Fibroblast of lung (primary cell): Measurements from ENCODE around the gene PLA2G2A. TPM values are rescaled to one million over a fixed set of nuclear protein-coding genes. Genes with fewer than 3 reads are reported as not detected.
"Not testable (repeated sequence)": the region's sequence is repeated elsewhere in the genome, so short reads cannot be mapped to it uniquely, and the experiment has no call there.

Experiments
- DNase-seq, 2 donors: peaks; one replicate each; pipeline versions ENCODE4 v3.0.0 to v3.0.0-alpha.2; 2010; ENCODE audit warnings: low read depth in 2 of 2
- H2AFZ ChIP-seq: 2 replicates; pipeline ENCODE4 v1.5.1; 2012; ENCODE audit warnings: low read length, control low read depth, inconsistent platforms
- H3K27ac ChIP-seq: 2 replicates; pipeline ENCODE4 v1.5.1; 2011; ENCODE audit warnings: low read length, control low read depth; ENCODE audit not compliant: insufficient read depth
- H3K27me3 ChIP-seq: 2 replicates; pipeline ENCODE4 v1.5.1; 2011; ENCODE audit warnings: mild to moderate bottlenecking, low read length; ENCODE audit not compliant: control insufficient read depth, insufficient read depth
- H3K36me3 ChIP-seq: 2 replicates; pipeline ENCODE4 v1.5.1; 2011; ENCODE audit warnings: low read length; ENCODE audit not compliant: control insufficient read depth, insufficient read depth
- H3K4me1 ChIP-seq: 2 replicates; pipeline ENCODE4 v1.5.1; 2011; ENCODE audit warnings: low read length; ENCODE audit not compliant: control insufficient read depth, insufficient read depth; ENCODE audit errors: extremely low read depth
- H3K4me2 ChIP-seq: 2 replicates; pipeline ENCODE4 v1.5.1; 2011; ENCODE audit warnings: low read length, control low read depth; ENCODE audit not compliant: insufficient read depth; ENCODE audit errors: extremely low read depth
- H3K4me3 ChIP-seq, 4 experiments: fragments of 200-600 bp in 1 of 4; sonication (generic) in 1 of 4; replicated peaks in 1 of 4; 2 replicates each; pipeline ENCODE4 v1.5.1; 2011 to 2016; ENCODE audit warnings: low read length in 4 of 4, low read depth in 3 of 4, mild to moderate bottlenecking in 3 of 4, control low read depth in 2 of 4, inconsistent platforms in 1 of 4, mixed read lengths in 1 of 4; ENCODE audit not compliant: insufficient read depth in 1 of 4; ENCODE audit errors: control extremely low read depth in 1 of 4
- H3K79me2 ChIP-seq: 2 replicates; pipeline ENCODE4 v1.5.1; 2012; ENCODE audit warnings: mild to moderate bottlenecking, low read length, inconsistent platforms; ENCODE audit not compliant: control insufficient read depth, insufficient read depth
- H3K9ac ChIP-seq: 2 replicates; pipeline ENCODE4 v1.5.1; 2011; ENCODE audit warnings: mild to moderate bottlenecking, low read length, control low read depth; ENCODE audit not compliant: insufficient read depth
- H3K9me3 ChIP-seq: 2 replicates; pipeline ENCODE4 v1.5.1; 2012; ENCODE audit warnings: low read depth, low read length; ENCODE audit not compliant: control insufficient read depth, insufficient read depth
- H4K20me1 ChIP-seq: 2 replicates; pipeline ENCODE4 v1.5.1; 2011; ENCODE audit warnings: low read length; ENCODE audit not compliant: control insufficient read depth, insufficient read depth; ENCODE audit errors: extremely low read depth
- EZH2 ChIP-seq: IDR thresholded peaks from 2 replicates; pipeline ENCODE4 v1.5.1; 2012; ENCODE audit warnings: low read length, control low read depth, mild to moderate bottlenecking; ENCODE audit errors: missing control alignments
- polyA plus RNA-seq, 2 donors: library from polyadenylated mRNA; depleted of rRNA in 1 of 2; stranded (reverse) in 1 of 2; unstranded in 1 of 2; fragments of >200 nt; gene quantifications; 2 replicates each; pipeline ENCODE4 v1.2.1, GENCODE V29; 2011 to 2012; ENCODE audit warnings: missing spikeins in 1 of 2
- total RNA-seq: library from RNA; depleted of rRNA; stranded (reverse); fragments of >200 nt; gene quantifications from 2 replicates; pipeline ENCODE4 v1.2.1, GENCODE V29; 2014
- TF ChIP-seq, protein P1 (sequence below), 2 donors: IDR thresholded peaks in 1 of 2; conservative IDR thresholded peaks in 1 of 2; 1 replicate in 1 of 2; 2 replicates in 1 of 2; pipeline ENCODE4 v1.5.1; 2011 to 2012; ENCODE audit warnings: low read length in 2 of 2, control low read depth in 1 of 2, inconsistent platforms in 1 of 2, low read depth in 1 of 2, mild to moderate bottlenecking in 1 of 2

Gene PLA2G2A
- total and polyA plus RNA-seq, 2 donors (not counting 1 experiment from before 2014, with no cell fraction given): not detected

DNA sequence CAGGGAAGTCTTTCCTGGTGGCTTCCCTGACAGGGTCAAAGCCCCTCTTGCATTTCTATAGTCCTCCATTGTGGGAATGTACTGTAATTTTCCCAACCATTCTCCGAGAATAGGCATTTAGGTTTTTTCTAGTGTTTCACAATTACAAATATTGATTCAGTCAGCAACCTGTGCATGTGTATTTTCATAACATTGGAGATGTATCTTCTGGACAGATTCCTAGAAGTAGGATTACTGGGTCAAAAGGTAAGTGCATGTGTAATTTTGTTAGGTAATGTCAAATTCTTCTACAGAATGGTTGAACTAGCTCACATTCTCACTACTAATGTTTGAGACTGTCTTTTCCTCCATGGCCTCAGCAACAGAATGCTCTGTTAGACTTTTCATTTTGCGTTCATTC, 8.3 kb upstream of the PLA2G2A start:
- H3K9me3 ChIP-seq: no peaks in the 10 kb centered on the region
- H2AFZ ChIP-seq: no peak overlapping the region
- H3K4me2 ChIP-seq: no peak overlapping the region
- H3K9ac ChIP-seq: no peak overlapping the region
- no peak for TF ChIP-seq EZH2
- TF ChIP-seq, protein P1, sequence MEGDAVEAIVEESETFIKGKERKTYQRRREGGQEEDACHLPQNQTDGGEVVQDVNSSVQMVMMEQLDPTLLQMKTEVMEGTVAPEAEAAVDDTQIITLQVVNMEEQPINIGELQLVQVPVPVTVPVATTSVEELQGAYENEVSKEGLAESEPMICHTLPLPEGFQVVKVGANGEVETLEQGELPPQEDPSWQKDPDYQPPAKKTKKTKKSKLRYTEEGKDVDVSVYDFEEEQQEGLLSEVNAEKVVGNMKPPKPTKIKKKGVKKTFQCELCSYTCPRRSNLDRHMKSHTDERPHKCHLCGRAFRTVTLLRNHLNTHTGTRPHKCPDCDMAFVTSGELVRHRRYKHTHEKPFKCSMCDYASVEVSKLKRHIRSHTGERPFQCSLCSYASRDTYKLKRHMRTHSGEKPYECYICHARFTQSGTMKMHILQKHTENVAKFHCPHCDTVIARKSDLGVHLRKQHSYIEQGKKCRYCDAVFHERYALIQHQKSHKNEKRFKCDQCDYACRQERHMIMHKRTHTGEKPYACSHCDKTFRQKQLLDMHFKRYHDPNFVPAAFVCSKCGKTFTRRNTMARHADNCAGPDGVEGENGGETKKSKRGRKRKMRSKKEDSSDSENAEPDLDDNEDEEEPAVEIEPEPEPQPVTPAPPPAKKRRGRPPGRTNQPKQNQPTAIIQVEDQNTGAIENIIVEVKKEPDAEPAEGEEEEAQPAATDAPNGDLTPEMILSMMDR (conservative IDR thresholded peaks at IDR 0.05 in 1 of 2, IDR thresholded peaks at IDR 0.05 in 1 of 2; ENCODE audit: low read depth in 1 of 2, low read length in 2 of 2): no peak
- no peak overlapping the region for H3K4me3 ChIP-seq
- no peak overlapping the region for H3K27ac ChIP-seq
- no peaks in the 10 kb centered on the region for H3K79me2 ChIP-seq
- H3K4me1 ChIP-seq: no peaks in the 10 kb centered on the region
- no peaks in the 10 kb centered on the region for H4K20me1 ChIP-seq
- H3K36me3 ChIP-seq: no peaks in the 10 kb centered on the region
- H3K27me3 ChIP-seq: peaks cover 5% of the 10 kb centered on the region
- DNase-seq: no peak

DNA sequence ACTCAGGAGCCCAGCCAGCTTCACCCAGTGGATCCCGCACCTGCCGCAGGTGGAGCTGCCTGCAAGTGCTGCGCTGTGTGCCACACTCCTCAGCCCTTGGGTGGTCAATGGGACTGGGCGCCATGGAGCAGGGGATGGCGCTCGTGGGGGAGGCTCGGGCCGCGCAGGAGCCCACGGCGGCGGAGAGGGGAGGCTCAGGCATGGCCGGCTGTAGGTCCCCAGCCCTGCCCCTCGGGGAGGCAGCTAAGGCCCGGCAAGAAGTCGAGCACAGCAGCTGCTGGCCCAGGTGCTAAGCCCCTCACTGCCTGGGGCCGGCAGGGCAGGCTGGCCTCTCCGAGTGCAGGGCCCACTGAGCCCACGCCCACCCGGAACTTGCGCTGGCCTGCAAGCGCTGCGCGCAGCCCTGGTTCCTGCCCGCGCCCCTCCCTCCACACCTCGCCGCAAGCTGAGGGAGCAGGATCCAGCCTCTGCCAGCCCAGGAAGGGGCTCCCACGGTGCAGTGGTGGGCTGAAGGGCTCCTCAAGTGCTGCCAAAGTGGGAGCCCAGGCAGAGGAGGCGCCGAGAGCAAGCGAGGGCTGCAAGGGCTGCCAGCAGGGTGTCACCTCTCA, 5.1 kb upstream of the PLA2G2A start:
- H3K27me3 ChIP-seq: peaks cover 17% of the 10 kb centered on the region
- DNase-seq: not testable (repeated sequence)

DNA sequence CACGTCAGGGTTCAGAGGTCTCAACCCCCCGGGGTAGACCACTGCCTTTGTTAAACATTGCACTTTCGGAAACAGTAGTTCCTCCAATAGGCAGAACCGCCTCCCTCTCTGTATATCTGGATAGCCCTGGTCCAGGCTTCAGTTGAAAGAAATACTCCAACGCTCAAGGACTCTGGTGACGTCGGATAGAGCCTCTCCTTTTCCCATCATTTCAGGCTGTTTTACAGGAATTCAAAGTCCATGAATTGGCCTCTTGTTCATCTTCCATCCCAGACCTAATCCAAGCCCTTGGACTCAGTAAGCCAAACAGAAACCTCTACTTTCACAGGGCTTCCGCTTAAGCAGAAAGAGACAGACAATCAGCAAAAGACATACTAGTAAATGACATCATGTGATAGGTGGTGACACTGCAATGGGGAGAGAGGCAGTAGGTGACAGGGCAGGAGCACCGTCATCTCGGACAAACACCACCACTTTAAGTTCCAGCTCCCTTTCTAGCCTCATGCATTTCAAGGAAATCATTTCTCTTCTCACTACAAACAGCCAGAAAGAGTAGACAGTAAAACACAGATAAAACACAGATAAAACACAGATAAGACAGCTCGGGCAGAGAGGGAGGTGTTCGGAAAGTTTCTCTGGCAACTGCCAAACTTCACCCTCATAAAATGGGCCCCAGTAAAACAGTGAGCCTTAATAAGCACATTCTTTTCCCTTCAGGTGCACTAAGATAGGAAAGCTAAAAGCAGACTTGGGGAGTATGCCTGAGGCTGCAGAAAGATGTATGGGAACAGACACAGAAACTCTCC, 2.3 kb upstream of the PLA2G2A start:
- Histone ChIP-seq H3K36me3 (no peaks in the 10 kb centered on the region), H3K27ac (no peak overlapping the region), H3K4me3 (no peak overlapping the region), H4K20me1 (no peaks in the 10 kb centered on the region), H3K4me1 (no peaks in the 10 kb centered on the region), H3K4me2 (no peak overlapping the region), H3K9me3 (no peaks in the 10 kb centered on the region), H3K79me2 (no peaks in the 10 kb centered on the region), H3K9ac (no peak overlapping the region), H2AFZ (no peak overlapping the region), H3K27me3 (peaks cover 15% of the 10 kb centered on the region)
- DNase-seq: no peak
- TF ChIP-seq, protein P1 (conservative IDR thresholded peaks at IDR 0.05 in 1 of 2, IDR thresholded peaks at IDR 0.05 in 1 of 2; ENCODE audit: low read depth in 1 of 2, low read length in 2 of 2): no peak
- TF ChIP-seq EZH2: no peak

More for the DNA sequence above, 5.1 kb upstream of the PLA2G2A start:
- not testable (repeated sequence) for H4K20me1 ChIP-seq, H3K4me2 ChIP-seq, H3K9me3 ChIP-seq, H3K79me2 ChIP-seq, H3K9ac ChIP-seq, H3K4me1 ChIP-seq, H3K36me3 ChIP-seq, H3K27ac ChIP-seq, H2AFZ ChIP-seq, H3K4me3 ChIP-seq
